ENCODE results near the gene HPSE2. TPM values are rescaled to one million over a fixed set of nuclear protein-coding genes. Genes with fewer than 3 reads are reported as not detected.

The HPSE2 gene
- total RNA-seq, 1 experiment from 2014 or later: 0.20 TPM

- Histone ChIP-seq H3K4me1 (ENCODE audit: insufficient read depth, low read length) (no peaks in the 10 kb centered on the region; the same call in 1 of the 2 replicates), H3K23ac (ENCODE audit: insufficient read length, low read depth, low read length) (no peak overlapping the region), H2BK12ac (ENCODE audit: insufficient read length, low read depth, low read length) (no peak overlapping the region), H3K9ac (ENCODE audit: extremely low read depth, insufficient read length, low read length) (no peak overlapping the region), H3K23me2 (ENCODE audit: insufficient read length, low read depth, low read length, poor library complexity, severe bottlenecking) (no peaks in the 10 kb centered on the region), H3K27me3 (ENCODE audit: insufficient read depth, low read length) (no peaks in the 10 kb centered on the region), H3K4me2 (ENCODE audit: insufficient read depth, insufficient read length, low read length) (no peak overlapping the region), H4K91ac (ENCODE audit: insufficient read length, low read depth, low read length) (no peak overlapping the region), H3K14ac (ENCODE audit: insufficient read depth, low read length) (no peak overlapping the region), H3K56ac (ENCODE audit: insufficient read length, low read depth, low read length) (no peak overlapping the region), H4K20me1 (ENCODE audit: control insufficient read depth, insufficient read depth, insufficient read length) (no peaks in the 10 kb centered on the region), H2AFZ (ENCODE audit: low read length) (no peak overlapping the region), H2BK120ac (ENCODE audit: low read depth, low read length, poor library complexity, severe bottlenecking) (no peak overlapping the region), H3K18ac (ENCODE audit: insufficient read length, low read depth, low read length) (no peak overlapping the region), H2BK15ac (ENCODE audit: low read depth, low read length) (no peak overlapping the region), H3K79me2 (ENCODE audit: insufficient read depth, low read length) (no peaks in the 10 kb centered on the region), H4K5ac (ENCODE audit: insufficient read length, low read depth, low read length) (no peak overlapping the region), H2BK20ac (ENCODE audit: low read depth, low read length, poor library complexity, severe bottlenecking) (no peak overlapping the region), H2BK5ac (ENCODE audit: insufficient read length, low read length) (no peak overlapping the region), H2AK5ac (ENCODE audit: insufficient read length, low read length) (no peak overlapping the region), H3K79me1 (ENCODE audit: insufficient read depth, low read depth, low read length, poor library complexity, severe bottlenecking) (no peaks in the 10 kb centered on the region), H3K9me3 (ENCODE audit: control insufficient read depth, low read depth, low read length) (no peaks in the 10 kb centered on the region), H4K8ac (replicated peaks; ENCODE audit: insufficient read length, low read depth, low read length) (no peak overlapping the region), H3K27ac (ENCODE audit: insufficient read length, low read depth, low read length) (no peak overlapping the region), H3T11ph (ENCODE audit: low read length) (no peak overlapping the region), H3K4ac (ENCODE audit: low read depth, low read length) (no peak overlapping the region)
- Mint-ChIP-seq H3K36me3 (ENCODE audit: insufficient read depth in 1 of 3, low read depth in 3 of 3) (no peaks in the 10 kb centered on the region), H3K27ac (no peak overlapping the region), H3K4me1 (peaks cover 27 to 39% of the 10 kb centered on the region in 2 experiments), H3K4me3 (no peak overlapping the region), H3K27me3 (ENCODE audit: low read depth) (peaks cover 29% of the 10 kb centered on the region), H3K9me3 (no peaks in the 10 kb centered on the region)
- no peak for DNase-seq
- TF ChIP-seq CTCF (conservative IDR thresholded peaks at IDR 0.05): no peak
- no CpG with 5 or more reads among the region's 2 CpGs for WGBS (ENCODE audit: extremely low coverage, insufficient read length, low lambda C conversion rate)
Observed at GRCh38 chr10:98469001-98469931, 766.4 kb downstream of the HPSE2 start.
